HFF-Myc (cell line): ENCODE measurements around the gene PDZRN4.

Experiments
- DNase-seq: peaks from one replicate; pipeline ENCODE4 v3.0.0-alpha.2; 2011; ENCODE audit warnings: low read depth; ENCODE audit errors: extremely low read depth
- H3K4me3 ChIP-seq: replicated peaks from 2 replicates; pipeline ENCODE4 v1.5.1; 2011; ENCODE audit warnings: low read depth, mild to moderate bottlenecking, control low read depth, low read length
- TF ChIP-seq, protein P1 (sequence below): IDR thresholded peaks from 2 replicates; pipeline ENCODE4 v1.5.1; 2012; ENCODE audit warnings: mild to moderate bottlenecking, low read depth, low read length, control low read depth; ENCODE audit errors: missing control alignments

The PDZRN4 gene

DNA sequence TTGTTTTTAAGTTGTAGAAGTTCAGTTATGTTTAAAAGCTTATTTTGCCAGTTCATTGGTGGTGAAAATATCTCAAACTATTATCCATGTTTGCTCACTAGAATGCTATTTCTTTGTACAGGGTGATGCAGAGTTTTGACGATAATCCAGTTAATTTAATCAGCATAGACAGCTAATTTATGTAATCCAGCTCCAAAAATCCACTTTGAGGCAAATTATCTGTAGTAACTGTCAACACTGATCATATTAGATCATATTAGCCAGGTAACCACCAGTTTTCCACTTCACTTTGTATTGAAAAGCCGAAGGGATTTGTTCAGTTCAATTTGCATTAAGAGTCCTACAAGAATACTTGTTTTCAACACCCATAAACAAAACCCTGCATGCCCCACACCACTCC, 378.6 kb downstream of the PDZRN4 start:
- TF ChIP-seq, protein P1, sequence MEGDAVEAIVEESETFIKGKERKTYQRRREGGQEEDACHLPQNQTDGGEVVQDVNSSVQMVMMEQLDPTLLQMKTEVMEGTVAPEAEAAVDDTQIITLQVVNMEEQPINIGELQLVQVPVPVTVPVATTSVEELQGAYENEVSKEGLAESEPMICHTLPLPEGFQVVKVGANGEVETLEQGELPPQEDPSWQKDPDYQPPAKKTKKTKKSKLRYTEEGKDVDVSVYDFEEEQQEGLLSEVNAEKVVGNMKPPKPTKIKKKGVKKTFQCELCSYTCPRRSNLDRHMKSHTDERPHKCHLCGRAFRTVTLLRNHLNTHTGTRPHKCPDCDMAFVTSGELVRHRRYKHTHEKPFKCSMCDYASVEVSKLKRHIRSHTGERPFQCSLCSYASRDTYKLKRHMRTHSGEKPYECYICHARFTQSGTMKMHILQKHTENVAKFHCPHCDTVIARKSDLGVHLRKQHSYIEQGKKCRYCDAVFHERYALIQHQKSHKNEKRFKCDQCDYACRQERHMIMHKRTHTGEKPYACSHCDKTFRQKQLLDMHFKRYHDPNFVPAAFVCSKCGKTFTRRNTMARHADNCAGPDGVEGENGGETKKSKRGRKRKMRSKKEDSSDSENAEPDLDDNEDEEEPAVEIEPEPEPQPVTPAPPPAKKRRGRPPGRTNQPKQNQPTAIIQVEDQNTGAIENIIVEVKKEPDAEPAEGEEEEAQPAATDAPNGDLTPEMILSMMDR: no peak
- no peak overlapping the region for H3K4me3 ChIP-seq
- no peak for DNase-seq

DNA sequence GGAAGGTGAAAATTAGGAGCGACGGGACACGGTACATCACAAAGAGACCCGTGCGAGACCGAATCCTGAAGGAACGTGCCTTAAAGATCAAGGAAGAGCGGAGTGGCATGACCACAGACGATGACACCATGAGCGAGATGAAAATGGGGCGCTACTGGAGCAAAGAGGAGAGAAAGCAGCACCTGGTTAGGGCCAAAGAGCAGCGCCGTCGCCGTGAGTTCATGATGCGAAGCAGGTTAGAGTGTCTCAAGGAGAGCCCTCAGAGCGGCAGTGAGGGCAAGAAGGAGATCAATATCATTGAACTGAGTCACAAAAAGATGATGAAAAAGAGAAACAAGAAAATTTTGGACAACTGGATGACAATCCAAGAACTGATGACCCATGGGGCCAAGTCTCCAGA, 385.3 kb downstream of the PDZRN4 start:
- H3K4me3 ChIP-seq: no peak overlapping the region
- no peak for DNase-seq
- TF ChIP-seq, protein P1: no peak

DNA sequence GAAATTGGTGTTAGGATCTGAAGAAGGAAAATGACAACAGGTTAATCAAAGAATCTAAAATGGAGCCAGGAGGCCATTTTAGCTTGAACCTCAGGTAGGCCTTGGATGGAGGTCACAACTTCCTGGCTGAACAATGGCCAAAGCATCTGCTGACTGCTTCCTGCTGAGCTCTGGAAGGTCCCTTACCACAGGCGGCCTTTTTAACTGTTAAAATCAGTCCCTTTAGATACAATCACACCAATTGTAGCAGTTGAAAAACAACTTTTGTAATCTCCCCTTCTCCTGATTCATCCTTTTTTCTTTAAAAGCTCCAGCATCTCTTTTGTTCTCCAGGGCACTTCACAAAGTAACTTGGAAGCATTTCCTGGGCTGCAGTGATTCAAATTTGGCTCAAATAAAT, 388.8 kb downstream of the PDZRN4 start:
- TF ChIP-seq, protein P1: no peak
- no peak overlapping the region for H3K4me3 ChIP-seq
- DNase-seq: no peak

DNA sequence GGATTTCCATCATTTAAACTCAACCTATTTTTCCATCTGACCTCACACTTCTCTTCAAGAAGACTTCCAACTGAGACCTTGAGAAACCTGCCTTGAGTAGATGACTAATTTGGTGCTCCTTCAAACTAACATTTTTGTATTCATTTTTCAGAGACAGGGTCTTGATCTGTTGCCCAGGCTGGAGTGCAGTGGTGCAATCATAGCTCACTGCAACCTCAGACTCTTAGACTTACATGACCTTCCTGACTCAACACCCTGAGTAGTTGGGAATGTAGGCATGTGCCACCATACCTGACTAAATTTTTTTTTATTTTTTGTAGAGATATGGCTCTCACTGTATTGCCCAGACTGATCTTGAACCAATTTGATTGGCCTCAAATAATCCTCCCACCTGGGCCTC, 389.9 kb downstream of the PDZRN4 start:
- TF ChIP-seq, protein P1: no peak
- no peak for DNase-seq

DNA sequence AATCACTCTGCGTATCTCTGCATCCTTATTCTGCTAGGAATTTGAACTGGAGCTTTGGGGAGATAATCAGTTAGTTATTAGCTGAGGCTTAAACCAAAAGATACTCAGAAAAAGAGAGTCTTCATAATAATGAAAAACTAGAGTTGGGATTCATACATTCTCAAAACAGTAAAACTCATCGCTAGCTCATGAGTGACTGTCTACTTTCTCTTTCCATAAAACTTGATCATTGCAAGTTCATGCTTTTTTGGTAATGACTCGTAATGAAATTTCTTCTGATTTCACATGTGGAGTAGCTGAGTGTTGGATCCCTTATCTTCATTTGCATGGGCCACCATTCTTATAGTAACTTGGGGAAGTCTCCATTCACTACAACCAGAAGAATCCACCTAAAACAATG, 397.7 kb downstream of the PDZRN4 start:
- H3K4me3 ChIP-seq: no peak overlapping the region
- DNase-seq: no peak
- TF ChIP-seq, protein P1: no peak

More for the DNA sequence above, 389.9 kb downstream of the PDZRN4 start:
- no peak overlapping the region for H3K4me3 ChIP-seq

DNA sequence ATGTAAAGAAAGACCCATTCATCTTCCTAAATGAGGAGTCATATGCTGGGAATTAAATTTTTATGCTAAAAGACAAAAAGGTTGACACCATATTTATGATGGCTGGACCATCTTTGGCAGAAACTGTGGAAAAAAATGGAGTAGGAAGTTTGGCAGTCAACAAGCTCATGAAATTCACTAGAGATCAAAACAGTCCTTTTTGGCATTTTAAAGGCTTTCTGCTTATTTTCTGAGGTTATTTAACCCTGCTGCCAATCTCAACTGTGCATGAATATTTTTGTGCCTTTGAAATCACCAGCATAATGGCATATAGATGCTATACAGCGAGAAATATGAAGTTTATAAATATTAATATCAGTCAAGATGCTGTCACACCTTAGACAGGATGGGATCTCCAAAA, 399.5 kb downstream of the PDZRN4 start:
- DNase-seq: no peak

DNA sequence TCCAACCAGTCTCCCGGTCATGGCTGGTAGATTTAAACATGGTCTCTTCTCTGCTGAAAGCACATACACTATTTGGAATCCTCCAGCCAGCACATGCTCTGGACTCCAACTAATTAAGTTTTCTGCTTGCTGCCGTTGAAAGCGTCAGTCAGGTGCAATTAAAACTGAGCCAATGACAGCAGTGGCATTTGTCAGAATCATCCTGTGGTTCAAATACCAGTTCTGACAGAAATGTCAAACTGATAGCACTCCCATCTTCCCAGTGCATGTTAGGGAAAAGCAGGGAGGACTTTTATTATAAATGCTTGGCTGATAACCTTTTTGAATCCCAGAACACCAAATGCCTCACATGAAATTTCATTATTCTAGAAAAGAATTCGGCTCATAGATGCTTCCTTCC, 401.8 kb downstream of the PDZRN4 start:
- H3K4me3 ChIP-seq: no peak overlapping the region
- DNase-seq: no peak
- TF ChIP-seq, protein P1: no peak

More for the DNA sequence above, 399.5 kb downstream of the PDZRN4 start:
- H3K4me3 ChIP-seq: no peak overlapping the region
- TF ChIP-seq, protein P1: no peak
